CD1c-positive myeloid dendritic cell (primary cell): ENCODE results near the gene SIDT2.
A peak's percentile ranks its signal among the peaks of the same experiment; 100 is the strongest.
"Not testable (repeated sequence)": the region's sequence is repeated elsewhere in the genome, so short reads cannot be mapped to it uniquely, and the experiment has no call there.

Source experiments
- DNase-seq: peaks from one replicate; pipeline ENCODE4 v3.0.0-alpha.2; 2016; ENCODE audit errors: extremely low spot score

SIDT2 gene

DNA sequence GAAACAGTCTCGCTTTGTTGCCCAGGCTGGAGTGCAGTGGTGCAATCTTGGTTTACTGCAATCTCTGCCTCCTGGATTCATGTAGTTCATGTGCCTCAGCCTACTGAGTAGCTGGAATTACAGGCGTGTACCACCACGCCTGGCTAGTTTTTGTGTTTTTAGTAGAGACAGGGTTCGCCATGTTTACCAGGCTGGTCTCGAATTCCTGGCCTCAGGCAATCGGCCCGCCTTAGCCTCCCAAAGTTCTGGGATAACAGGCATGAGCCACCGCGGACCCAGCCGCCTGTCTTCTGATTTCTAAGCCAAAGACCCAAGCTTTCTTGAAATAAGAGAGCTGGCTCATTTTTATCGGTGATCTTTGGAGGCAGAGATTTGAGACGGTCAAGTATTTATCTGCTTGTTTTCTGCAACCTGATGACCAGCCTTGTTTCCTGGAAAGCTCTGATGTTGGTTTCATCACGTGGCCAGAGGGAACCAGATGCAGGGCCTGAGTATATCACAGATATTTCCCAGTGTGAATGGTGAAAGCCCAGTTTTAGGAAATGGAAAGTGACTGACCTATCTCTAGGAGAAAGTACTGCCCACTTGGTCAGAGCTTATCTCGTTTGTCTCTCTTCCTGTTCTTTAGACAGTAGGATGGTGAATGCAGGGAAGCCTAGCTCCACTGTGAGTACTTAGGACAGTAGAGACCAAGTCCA is 5.7 kb upstream of the SIDT2 start:
- peak; percentile 77 for DNase-seq

DNA sequence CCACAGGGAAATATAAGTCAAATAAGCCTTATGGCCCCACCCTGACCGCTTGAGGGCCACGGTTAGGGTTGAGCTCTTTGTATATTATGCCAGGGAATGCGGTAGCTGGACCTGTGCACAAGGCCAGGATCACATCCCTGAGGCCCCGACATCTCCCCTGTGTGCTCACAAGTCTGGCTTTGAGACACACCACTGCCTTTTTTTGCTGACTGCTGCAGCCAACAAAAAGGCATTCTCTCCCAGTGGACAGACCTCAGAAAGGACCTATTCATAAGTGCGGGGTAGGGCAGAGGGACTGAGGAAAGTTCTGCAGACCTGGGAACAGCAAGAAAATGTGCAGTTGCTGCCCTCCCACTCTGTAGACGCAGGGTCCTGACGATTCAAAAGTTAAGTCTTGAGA is 3.4 kb upstream of the SIDT2 start:
- no peak for DNase-seq

DNA sequence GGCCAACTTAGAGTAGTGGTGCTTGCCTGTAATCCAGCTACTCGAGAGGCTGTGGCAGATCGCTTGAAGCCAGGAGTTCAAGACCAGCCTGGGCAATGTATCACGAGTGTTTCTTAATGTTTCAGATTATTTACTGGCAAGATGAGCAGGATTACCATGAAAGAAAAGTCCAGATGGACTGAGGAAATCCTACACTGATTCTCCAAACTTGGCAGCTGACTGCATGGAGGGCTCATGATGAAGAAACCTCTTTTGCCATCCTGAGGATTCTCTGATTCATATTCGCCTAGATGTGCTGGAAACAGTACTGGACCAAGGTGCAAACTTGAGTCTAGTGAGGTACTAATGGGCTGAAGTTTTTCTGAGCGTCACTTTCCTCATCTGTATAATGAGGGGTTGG is 2.8 kb upstream of the SIDT2 start:
- no peak for DNase-seq

DNA sequence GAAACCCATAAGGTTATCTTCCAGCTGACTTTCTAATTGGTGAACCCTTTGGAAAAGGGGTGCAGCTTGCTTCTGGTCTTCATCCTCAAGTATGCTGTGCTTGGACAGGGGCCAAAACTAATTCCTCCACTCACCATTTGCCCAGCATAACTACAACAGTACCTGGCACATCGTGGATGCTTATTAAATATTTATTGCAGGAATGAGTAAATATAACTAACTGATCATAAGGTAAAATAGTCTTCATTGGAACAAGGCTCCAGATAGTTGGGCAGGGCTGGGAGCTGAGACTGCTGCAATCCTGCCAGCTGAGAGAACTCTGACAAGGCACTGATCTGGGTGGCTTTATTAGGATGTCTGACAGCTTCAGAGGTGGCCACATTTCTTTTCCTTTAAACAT is 2.4 kb upstream of the SIDT2 start:
- no peak for DNase-seq

DNA sequence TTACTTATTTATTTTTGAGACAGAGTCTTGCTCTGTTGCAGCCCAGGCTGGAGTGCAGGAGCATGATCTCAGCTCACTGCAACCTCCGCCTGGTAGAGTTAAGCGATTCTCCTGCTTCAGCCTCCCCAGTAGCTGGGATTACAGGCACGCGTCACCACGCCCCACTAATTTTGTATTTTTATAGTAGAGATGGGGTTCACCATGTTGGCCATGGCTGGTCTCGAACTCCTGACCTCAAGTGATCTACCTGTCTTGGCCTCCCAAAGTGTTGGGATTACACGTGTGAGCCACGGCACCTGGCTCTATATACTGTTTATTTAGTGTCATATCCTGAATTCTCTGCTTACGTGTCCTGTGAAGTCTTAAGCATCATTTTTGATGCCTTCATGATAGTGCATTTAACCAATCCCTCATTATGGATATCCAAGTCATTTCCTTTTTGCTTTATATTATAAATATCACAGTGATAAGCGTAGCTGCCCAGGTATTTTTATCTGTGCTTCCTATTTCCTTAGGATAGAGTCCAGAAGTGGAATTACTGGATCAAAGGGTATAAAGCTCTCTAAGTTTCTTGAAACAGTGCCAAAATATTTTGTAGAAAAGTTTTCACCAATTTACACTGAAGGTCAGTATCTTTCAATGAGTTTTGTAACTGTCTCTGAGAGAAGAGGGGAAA is 871 bp upstream of the SIDT2 start:
- no peak for DNase-seq

DNA sequence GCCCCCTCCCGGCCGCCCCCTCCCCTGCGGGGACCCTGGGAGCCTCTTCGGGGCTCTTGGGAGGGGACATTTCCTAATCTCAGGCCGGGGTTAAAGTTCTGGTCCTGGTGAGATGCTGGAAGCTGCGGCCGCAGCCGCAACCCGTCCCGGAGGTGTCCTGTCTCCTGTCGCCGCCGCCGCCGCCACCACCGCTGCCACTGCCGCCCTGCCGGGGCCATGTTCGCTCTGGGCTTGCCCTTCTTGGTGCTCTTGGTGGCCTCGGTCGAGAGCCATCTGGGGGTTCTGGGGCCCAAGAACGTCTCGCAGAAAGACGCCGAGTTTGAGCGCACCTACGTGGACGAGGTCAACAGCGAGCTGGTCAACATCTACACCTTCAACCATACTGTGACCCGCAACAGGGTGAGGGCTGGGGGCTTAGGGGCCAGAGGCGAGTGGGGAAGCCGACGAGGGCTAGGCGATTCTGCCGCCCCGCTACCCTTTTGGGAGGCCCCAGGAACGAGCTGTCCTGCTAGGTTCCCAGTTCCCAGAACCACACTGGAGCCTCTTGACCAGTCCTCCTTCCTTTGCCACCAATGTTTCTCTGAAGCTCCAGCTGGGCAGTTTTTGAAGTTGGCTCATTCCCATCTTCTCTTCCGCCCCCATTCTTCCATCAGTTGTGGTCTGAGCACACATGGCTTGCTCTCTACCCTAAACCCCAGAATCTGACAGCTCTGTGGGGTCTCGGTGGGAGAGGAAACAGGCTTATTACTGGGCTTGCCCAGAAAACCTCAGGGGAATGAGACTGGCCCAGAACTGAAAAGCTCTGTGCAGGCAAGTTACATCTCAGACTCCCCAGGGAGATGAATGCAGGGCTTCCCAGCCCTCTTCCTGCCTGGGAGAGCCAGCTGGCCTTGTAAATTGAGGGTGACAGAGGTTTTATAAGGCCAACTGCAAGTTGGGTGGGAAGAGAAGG is 781 bp downstream of the SIDT2 start:
- DNase-seq, result peak; percentile 30

DNA sequence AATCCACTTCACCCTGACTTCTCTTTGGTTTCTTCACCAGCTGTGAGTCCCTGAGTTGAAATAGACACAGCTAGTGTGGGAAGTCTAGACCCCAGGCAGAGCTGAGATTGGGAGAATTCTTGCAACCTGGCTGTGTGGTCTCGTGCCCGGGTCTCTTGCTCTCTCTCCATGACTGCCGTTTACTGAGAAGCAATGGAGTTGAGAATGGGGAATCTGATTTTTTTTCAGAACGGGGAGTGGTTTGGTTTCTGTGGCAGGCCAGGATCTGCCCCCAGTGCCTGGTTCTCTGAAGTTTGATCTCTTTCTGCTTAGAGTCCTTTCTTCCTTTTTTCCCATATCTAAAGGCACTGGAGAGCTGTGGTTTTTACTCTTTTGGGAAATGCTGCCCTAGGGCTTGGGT is 1.5 kb downstream of the SIDT2 start:
- DNase-seq, result peak; percentile 69

DNA sequence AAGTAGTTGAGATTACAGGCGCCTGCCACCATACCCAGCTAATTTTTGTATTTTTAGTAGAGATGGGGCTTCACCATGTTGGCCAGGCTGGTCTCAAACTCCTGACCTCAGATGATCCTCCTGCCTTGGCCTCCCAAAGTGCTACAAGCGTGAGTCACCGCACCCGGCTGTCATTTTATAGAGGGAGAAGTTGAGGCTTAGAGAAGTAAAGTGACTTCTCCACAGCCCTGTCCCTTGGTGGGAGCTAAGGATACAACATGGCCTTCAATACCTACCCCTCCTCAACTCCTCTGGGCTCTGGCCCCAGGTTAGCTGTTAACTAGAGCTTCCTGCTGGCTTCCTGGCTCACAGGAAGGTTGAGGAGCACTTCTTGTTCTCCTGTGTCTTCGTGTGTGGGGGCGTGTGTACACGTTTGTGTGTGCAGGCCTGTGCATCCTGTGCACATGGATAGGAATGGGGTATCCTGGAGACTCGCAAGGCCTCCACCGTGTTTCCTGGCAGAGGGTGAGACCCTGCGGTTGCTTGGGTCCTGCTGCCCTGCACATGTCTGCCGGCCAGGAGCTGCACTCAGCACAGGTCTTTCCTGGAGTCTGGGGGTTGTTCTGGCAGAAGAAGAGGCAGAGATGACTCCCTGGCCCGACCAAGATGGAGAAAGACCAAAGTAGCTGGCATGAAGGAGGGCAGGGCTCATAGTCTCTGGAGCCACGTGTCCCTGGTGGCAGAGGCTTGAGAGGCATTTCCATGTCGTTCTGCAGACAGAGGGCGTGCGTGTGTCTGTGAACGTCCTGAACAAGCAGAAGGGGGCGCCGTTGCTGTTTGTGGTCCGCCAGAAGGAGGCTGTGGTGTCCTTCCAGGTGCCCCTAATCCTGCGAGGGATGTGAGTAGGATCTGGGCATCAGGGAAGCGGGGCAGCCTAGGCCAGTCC is 2.4 kb downstream of the SIDT2 start:
- DNase-seq, result peak; percentile 77

DNA sequence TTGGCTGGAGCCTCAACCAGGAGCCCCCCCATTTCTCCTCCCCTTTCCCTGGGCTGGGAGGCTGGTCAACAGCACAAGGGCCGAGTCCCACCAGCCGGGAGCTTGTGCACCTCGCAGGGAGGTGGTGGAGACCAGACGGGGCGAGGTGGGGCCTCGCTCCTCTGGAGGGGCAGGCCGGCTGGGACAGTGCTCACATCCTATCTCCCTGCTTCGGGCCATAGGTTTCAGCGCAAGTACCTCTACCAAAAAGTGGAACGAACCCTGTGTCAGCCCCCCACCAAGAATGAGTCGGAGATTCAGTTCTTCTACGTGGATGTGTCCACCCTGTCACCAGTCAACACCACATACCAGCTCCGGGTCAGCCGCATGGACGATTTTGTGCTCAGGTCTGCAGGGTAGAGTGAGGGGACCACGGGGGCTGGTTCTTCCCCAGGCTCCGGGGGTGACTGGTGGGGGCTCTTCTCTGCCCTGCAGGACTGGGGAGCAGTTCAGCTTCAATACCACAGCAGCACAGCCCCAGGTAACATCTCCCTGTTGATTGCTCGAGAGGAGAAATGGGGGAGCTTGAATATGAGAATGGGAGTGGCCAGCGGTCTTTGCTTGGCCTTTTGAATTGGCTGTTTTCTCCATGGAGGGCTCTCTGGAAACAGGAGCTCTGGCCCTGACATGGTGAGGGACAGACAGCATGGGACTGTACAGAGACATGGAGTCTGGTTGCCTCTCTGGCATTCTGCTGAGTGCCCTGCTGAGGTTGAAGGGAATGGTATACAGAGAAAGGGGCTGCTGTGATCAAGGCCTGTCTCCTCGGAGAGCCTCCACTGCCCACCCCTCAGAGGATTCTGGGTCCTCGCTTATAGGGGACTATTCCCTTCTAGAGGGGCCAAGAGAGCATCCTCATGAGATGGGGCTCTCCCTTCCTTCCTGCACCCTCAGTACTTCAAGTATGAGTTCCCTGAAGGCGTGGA is 3.3 kb downstream of the SIDT2 start:
- DNase-seq, result no peak

DNA sequence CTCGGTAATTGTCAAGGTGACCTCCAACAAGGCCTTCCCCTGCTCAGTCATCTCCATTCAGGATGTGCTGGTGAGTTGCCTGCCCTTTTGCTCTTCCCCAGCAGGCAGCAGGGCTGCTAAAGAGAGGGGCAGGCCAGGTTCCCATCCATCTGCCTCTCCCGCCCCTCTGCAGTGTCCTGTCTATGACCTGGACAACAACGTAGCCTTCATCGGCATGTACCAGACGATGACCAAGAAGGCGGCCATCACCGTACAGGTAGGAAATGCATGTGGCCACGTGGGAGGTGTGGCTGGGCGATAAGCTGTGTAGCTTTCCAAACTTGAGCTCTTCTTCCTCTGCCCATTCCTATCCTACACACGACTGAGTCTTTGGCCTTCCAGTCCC is 4.0 kb downstream of the SIDT2 start:
- DNase-seq, result no peak

DNA sequence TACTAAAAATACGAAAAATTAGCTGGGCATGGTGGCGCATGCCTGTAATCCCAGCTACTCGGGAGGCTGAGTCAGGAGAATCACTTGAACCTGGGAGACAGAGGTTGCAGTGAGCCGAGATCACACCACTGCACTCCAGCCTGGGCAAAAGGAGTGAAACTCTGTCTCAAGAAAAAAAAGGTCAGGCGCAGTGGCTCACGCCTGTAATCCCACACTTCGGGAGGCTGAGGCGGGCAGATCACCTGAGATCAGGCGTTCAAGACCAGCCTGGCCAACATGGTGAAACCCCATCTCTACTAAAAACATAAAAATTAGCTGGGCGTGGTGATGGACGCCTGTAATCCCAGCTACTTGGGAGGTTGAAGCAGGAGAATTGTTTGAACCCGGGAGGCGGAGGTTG is 4.6 kb downstream of the SIDT2 start:
- DNase-seq, result not testable (repeated sequence)

DNA sequence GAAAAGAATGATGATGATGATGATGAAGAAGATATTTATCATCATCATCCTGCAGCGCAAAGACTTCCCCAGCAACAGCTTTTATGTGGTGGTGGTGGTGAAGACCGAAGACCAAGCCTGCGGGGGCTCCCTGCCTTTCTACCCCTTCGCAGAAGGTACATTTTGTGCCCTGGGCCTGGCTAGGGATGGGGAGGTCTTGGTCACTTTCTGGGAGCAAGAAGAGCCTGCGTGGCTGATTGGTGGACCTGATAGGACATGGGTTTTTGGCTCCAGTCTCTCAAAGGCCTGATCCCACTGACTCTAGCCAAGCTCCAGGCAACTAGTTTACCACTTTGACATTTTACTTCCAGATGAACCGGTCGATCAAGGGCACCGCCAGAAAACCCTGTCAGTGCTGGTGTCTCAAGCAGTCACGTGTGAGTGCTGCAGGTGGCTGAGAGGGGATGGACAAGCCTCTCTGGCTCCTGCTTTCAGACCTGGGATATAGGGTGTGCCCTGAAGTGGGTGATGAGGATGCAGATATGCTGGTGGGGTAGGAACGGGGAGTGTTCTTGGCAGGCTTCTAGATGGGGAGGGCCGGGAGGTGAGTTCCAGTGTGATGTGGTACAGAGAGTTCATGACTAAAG is 5.3 kb downstream of the SIDT2 start:
- DNase-seq, result no peak

DNA sequence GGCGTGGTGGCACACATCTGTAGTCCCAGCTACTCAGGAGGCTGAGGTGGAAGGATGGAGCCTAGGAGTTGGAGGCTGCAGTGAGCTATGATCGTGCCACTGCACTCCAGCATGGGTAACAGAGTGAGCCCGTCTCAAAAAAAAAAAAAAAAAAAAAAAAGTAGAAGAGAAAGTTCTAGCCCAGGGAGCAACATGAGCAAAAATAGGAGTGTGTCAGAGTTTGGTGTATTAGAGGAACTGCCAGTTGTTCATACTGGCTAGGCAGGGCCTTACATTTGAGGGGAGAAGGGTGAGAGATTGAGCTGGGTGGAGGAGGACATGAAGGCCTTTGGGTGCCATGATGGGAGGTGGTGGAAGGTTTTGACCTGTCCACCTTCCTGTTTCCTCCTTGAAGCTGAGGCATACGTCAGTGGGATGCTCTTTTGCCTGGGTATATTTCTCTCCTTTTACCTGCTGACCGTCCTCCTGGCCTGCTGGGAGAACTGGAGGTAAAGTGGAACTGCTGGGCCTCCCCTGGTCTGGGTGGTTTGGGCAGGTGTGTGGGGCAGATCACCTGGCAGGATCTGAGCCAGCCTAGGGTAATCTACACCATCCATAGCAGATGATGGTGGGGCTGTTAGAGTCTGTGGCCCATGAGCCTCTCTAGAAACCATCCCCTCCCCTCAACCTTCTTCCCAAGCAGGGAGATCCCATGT is 7.3 kb downstream of the SIDT2 start:
- DNase-seq, result no peak

DNA sequence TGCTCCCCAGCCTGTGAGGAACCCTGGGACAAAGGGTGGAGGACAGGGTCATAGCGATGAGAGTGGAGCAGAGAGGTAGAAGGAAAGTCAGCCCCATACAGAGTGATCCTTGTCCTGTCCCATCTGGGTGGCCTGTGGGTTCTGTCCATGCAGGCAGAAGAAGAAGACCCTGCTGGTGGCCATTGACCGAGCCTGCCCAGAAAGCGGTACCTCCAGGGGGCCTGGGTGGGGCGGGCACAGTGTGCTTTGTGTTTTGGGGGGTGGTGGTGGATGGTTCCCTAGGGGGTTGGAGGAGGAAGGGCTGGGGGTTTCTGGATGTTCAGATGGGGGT is 7.9 kb downstream of the SIDT2 start:
- DNase-seq, result no peak

DNA sequence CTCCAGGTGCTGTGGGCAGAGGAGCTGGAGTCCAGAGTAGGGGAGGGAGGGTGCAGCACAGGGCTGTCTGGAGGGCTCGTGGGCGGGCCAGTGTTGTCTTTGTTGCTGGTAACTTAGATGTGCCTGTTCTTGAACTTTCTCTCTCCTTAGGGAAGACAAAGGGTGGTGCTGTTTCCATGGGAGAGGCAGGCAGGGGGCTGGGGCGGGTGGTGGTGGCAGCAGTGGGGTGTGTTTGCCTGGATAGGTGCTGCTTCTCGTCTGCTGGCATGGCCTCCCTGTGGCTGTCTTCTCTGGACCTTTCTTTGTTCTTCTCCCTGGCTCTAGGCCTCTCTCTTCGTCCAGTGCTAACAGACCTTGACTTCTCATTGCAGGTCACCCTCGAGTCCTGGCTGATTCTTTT is 8.5 kb downstream of the SIDT2 start:
- DNase-seq, result no peak

DNA sequence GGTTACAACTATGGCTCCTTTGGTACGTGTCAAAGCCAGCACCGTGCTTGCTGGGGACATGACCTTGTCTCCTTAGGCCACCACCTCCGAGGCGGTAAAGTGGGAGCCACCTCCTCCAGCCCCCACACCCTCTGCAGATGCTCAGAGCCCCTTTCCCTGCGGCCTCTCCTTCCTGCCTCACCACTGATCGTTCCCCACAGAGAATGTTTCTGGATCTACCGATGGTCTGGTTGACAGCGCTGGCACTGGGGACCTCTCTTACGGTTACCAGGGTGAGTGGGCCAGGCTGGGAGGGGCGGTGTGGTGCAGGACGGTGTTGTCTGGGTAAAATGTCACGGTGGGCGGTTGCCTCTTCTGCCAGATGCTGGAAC is 8.9 kb downstream of the SIDT2 start:
- DNase-seq, result no peak

DNA sequence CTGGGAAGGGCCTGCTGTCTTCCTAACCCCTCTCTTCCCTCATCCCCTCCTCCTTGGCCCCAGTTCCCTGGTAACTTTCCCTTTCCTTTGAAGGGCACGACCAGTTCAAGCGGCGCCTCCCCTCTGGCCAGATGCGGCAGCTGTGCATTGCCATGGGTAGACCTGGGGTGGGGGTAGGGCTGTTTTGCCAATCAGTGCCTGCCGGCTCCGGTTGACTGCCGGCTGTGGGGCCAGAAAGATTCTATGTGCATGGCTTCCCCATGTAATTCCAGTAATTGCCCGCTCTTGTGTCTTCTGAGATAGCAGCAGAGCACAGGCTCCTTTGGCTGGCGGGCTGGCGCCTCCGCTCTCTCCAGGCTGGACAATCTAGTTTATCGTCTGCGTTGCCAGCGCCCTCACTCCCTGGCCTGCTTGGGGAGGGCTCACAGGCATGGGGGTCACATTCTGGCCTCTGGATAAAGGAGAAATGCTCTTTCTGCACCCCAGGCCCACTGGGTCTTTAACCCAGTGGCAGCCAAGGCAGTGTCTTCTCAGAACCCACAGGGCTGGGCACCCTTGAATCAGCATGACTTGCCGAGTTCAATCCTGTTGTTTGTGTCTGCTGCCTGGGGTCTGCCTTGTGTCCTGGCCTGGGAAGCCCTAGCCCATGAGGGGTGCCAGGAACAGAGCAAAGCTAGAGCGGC is 9.4 kb downstream of the SIDT2 start:
- DNase-seq, result no peak

DNA sequence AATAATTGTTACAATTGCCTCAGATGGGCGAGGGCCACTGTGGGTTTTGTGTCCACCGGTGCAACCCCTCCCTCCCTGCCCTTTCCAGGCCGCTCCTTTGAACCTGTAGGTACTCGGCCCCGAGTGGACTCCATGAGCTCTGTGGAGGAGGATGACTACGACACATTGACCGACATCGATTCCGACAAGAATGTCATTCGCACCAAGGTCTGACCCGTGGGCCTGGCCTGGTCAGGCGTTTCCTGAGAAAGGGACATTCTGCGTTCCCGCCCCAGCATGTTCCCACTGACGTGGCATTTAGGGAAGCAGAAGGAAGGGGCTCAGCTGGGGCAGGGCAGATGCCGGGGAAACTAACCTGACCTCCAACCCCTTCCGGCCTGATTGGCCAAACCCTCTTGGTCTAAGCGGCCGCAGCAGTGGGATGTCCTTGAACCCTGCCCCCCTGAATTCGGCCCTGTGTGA is 10.1 kb downstream of the SIDT2 start:
- DNase-seq, result peak; percentile 92
